IPS-11a (cell line): ENCODE measurements around the gene CBFA2T2.
"Not testable (repeated sequence)": the region's sequence is repeated elsewhere in the genome, so short reads cannot be mapped to it uniquely, and the experiment has no call there.

ENCODE experiments used
- H3K4me3 ChIP-seq: one replicate; pipeline ENCODE4 v1.5.1; 2013; ENCODE audit warnings: low read depth, low read length, control low read depth

CBFA2T2 gene

GRCh38 chr20:33569802-33570391 lies 80.0 kb downstream of the CBFA2T2 start:
- H3K4me3 ChIP-seq = no peak overlapping the region

- no peak overlapping the region for H3K4me3 ChIP-seq
These were observed 80.8 kb downstream of the CBFA2T2 start for GRCh38 chr20:33570743-33571142.

DNA sequence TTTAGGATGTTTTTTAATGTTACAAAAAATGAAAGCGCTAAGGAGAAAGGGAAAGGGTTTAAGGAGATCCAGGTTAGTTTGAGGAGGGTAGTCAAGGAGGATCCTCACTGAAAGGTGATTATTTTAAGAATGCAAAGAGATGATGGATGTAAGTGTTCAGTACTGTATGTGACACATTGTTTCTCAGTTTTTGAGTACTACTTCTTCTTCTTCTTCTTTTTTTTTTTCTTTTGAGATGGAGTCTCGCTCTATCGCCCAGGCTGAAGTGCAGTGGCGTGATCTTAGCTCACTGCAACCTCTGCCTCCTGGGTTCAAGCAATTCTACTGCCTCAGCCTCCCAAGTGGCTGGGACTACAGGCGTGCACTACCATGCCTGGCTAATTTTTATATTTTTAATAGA lies 83.4 kb downstream of the CBFA2T2 start:
- H3K4me3 ChIP-seq = not testable (repeated sequence)

- H3K4me3 ChIP-seq = no peak overlapping the region
These were observed 85.4 kb downstream of the CBFA2T2 start for GRCh38 chr20:33575282-33575681.

DNA sequence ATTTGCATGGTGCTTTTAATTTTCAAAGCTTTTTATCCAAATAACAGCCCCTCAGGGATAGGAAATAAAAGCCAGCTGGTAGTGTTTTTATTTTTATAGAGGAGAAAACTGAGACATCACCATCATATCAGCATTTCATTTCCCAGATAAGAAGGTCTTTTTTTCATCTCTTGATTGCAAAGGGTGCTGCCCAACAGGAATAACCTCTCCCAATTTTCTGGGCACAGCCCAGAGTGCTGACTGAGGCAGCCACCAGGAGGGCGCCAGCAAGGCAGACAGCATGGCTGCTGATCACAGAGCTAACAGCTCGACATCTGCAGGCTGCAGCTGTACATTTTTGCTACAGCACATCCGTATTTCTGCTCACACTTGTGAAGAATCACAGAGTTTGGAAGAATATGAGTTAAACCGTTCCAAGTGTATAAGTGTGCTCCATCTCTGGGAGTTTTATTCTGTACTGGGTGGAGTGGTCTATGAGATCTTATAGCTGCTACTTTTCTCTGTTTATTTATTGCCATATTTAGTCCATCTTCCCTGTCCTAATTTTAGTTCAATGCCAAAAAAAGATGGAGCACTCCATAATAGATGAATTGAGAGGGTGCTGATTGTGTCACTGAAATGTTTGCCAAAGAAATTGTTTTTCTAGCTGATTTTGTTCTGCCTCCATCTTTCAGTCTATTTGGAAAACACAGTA lies 86.7 kb downstream of the CBFA2T2 start:
- H3K4me3 ChIP-seq = no peak overlapping the region

GRCh38 chr20:33578510-33578909 lies 88.6 kb downstream of the CBFA2T2 start:
- no peak overlapping the region for H3K4me3 ChIP-seq

GRCh38 chr20:33583143-33583542 lies 93.2 kb downstream of the CBFA2T2 start:
- no peak overlapping the region for H3K4me3 ChIP-seq

GRCh38 chr20:33584976-33585375 lies 95.1 kb downstream of the CBFA2T2 start:
- no peak overlapping the region for H3K4me3 ChIP-seq

DNA sequence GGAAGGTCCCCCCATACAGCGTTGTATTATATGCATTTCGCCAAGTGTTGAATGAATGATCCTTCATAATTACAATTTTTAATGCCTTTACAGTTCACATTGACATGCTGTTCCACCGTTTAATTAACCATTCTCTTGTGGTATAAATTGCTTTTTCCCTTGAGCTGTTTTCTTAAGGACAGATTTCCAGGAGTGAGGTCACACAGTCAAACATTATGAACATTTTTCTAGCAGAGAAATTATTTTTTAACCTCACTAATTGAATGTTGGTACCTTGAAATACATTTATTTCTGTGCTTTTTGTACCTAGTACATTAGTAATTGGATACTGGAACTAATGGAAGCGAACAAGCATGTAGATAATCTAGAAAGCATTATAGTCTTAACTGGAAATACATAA lies 95.5 kb downstream of the CBFA2T2 start:
- no peak overlapping the region for H3K4me3 ChIP-seq

DNA sequence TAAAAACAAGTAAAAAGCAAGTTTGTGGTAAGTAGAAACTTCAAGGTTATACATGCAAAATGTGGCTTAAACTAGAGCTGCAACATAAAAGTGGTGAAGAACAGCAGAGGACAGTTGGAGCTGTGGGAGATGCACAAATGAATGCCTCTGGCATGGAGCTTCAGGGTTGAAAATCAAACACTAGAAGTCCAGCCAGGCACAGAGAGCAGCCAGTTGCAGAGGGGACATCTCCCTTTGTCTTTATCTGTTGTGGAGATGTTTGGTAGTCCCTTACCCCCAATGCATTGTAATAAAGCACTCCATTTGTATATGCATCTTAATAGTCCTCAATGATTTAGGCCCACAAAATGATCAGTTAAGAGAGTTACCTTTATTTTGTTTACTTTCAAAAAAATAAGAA lies 99.2 kb downstream of the CBFA2T2 start:
- H3K4me3 ChIP-seq = no peak overlapping the region

DNA sequence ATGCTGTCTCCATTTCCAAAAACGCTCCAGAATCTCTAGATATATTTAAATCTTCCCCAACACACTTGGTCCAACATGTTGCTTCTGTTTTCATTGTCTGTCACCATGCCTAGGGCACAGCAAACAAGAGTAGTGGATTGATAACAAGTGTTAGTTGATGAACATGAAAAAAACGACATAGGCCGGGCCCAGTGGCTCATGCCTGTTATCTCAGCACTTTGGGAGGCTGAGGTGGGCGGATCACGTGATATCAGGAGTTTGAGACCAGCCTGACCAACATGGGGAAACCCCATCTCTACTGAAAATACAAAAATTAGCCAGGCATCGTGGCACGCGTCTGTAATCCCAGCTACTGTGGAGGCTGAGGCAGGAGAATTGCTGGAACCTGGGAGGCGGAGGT lies 102.0 kb downstream of the CBFA2T2 start:
- not testable (repeated sequence) for H3K4me3 ChIP-seq

GRCh38 chr20:33594743-33595142 lies 104.8 kb downstream of the CBFA2T2 start:
- no peak overlapping the region for H3K4me3 ChIP-seq

- no peak overlapping the region for H3K4me3 ChIP-seq
These were observed 110.5 kb downstream of the CBFA2T2 start for GRCh38 chr20:33600414-33600813.

DNA sequence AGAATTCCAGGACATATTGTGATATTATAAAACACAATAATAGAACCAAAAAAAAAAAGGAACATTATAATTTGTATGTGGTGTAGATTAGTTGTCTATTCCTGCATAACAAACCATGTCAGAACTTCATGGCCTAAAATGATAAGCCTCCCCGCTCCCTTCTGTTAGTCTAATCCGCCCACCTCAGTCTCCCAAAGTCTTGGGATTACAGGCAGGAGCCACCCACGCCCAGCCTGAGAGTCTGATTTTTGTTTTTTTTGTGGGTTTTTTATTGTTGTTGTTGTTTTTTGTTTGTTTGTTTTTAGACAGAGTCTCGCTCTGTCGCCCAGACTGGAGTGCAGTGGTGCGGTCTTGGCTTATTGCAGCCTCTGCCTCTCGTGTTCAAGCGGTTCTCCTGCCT lies 111.1 kb downstream of the CBFA2T2 start:
- H3K4me3 ChIP-seq = no peak overlapping the region

DNA sequence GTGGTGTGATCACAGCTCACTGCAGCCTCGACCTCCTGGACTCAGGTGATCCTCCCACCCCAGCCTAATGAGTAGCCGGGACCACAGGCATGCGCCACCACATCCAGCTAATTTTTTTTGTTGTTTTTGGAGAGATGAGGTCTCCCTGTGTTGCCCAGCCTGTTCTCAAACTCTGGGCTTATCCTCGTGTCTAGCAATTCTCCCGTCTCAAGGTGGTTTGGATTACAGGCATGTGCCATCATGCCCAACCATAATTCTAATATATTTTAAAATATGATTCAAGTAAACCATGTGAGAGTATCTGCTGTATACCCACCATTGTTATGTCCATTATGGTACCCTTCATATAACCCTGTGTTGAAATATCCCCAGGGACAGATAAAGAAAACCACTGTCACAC lies 112.0 kb downstream of the CBFA2T2 start:
- no peak overlapping the region for H3K4me3 ChIP-seq

DNA sequence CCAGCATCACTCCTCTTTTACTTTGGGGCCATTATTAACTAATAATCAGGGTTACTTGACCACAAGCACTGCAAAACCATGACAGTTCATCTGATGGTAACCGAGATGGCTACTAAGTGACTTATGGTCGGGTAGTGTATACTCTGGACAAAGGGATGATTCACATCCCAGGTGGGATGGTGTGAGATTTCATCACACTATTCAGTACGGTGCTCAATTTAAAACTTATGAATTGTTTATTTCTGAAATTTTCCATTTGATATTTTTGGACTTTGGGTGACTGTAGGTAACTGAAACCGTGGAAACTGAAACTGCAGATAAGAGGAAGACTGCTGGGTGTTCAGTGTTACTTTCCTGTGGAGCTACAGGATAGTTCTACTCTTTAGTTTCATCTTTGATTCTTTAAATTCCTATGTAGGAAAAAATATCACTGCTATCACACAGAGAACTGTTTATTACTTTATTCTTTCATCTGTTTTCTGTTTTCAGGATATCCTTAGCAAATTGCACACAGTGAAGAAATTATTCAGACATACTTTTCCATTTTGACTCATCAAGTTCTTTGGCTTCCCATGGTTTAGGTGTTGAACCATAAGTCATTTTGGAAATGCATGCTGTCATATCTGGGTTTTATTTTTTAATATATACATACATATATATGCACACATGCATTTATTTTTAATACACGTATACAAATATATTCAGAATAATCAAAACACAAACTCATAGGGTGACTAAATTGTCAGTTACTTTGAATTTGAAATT lies 113.1 kb downstream of the CBFA2T2 start:
- H3K4me3 ChIP-seq = no peak overlapping the region

DNA sequence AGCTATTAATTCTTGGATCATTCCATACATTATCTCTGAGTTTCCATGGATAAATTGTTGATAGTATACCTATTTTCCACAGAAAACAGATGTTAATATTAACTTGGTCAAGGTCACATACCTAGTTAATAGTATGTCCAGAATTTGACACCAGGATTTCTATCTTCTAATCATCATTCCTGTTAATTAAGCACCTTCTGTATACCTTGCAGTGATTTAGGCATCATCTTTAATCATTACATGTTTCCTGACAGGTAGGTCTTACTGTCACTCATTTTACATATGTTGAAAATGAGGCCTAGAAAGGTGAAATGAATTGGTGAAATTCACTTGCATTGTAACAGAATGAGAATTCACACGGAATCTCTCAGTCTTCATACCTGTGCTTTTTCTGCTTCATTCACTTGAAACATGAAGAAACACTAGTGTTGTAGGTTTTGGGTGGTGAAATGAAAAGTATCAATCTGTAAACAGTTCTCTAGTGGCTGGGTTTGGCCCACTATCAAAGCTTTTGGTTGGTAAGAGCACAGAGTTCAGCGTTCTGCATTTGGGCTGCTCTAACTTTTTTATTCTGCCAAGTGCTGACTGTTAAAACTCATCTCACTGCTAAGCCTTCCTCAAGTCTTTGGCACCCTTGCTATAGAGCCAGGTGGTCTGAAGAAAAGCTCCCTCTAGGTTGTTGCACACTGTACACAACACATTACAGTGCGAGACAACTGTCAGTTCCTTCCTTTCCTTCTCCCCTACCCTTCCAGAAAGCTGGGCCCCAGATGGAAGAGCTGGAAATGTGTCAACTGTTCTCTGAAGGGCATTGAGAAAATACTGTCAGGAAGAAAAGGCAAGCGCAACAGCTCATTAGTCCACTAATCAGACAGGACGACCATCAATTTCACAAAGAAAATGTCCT lies 114.4 kb downstream of the CBFA2T2 start:
- no peak overlapping the region for H3K4me3 ChIP-seq

DNA sequence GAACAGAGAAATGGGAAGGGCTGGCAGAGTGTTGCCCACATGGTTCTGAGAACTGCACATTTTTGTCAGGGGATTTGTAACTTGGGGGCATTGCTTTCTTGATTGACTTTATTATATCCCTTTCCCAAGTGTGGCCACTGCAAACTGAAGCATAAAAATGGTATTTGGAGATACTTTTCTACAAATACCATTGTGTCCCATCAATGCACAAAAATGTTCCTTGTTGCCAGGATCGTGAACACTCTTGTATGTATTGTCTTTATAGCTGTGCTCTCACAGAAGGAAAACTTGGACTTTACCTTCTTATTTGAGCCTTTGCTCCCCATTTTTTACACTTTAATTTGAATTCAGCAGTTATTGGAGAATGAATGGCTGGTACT lies 115.1 kb downstream of the CBFA2T2 start:
- no peak overlapping the region for H3K4me3 ChIP-seq

- no peak overlapping the region for H3K4me3 ChIP-seq
These were observed 116.3 kb downstream of the CBFA2T2 start for GRCh38 chr20:33606118-33606771.

DNA sequence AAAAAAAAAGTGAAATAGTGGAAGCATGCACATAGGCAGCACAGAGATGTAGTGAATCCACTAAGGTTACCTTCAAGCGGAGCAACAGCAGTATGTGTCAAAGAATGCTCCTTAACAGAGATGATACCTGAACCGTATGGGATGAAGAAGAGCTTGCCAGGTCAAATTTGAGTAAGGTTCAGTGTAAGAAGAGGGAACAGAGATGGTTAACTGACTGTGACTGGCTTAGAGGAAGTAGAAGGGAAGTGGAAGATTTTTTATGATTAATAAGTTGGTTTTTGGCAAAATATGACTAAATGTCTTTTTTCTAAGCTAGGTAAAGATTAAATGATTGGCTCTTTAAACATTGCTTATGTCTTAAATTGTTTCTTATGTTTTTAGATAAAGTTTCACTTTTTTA lies 119.6 kb downstream of the CBFA2T2 start:
- H3K4me3 ChIP-seq = no peak overlapping the region

- no peak overlapping the region for H3K4me3 ChIP-seq
These were observed 121.2 kb downstream of the CBFA2T2 start for GRCh38 chr20:33611106-33611505.
